Gastrocnemius medialis (tissue), 4 donors: ENCODE data around the gene ALX4. TPM values are rescaled to one million over a fixed set of nuclear protein-coding genes. Genes with fewer than 3 reads are reported as not detected.

Source experiments
- ATAC-seq, 2 donors: fragments of 150-250 bp; one replicate each; pipeline ENCODE4 v1.9.1; 2016
- DNase-seq, 2 donors: peaks; one replicate each; pipeline ENCODE4 v3.0.0-alpha.2; 2019
- H3K27ac ChIP-seq, 4 donors: fragments of 200-600 bp; sonication (generic); 1 replicate in 1 of 4; 2 replicates in 3 of 4; pipeline ENCODE4 v1.5.1; 2016 to 2018; ENCODE audit warnings: mild to moderate bottlenecking in 2 of 4, moderate library complexity in 1 of 4
- H3K27me3 ChIP-seq, 3 donors: fragments of 200-600 bp; sonication (generic) in 2 of 3; 1 replicate in 1 of 3; 2 replicates in 2 of 3; pipeline versions ENCODE4 v1.5.1 to v1.6.0; 2016 to 2019; ENCODE audit warnings: mild to moderate bottlenecking in 1 of 3, moderate library complexity in 1 of 3
- H3K36me3 ChIP-seq, 2 donors: fragments of 200-600 bp; sonication (generic) in 1 of 2; one replicate each; pipeline ENCODE4 v1.5.1; 2017 to 2018
- H3K4me1 ChIP-seq, 2 donors: fragments of 200-600 bp; sonication (generic) in 1 of 2; one replicate each; pipeline ENCODE4 v1.5.1; 2016 to 2017; ENCODE audit warnings: mild to moderate bottlenecking in 2 of 2
- H3K4me3 ChIP-seq, 4 donors: fragments of 200-600 bp; sonication (generic) in 3 of 4; 1 replicate in 1 of 4; 2 replicates in 3 of 4; pipeline ENCODE4 v1.5.1; 2016 to 2019; ENCODE audit warnings: mild to moderate bottlenecking in 2 of 4
- H3K9me3 ChIP-seq, 3 donors: fragments of 200-600 bp; sonication (generic) in 2 of 3; 1 replicate in 1 of 3; 2 replicates in 2 of 3; pipeline ENCODE4 v1.5.1; 2016 to 2019
- CTCF ChIP-seq, 5 experiments: fragments of 450-650 bp in 3 of 5; fragments of 200-600 bp in 2 of 5; sonication (generic) in 2 of 5; IDR thresholded peaks in 4 of 5; conservative IDR thresholded peaks in 1 of 5; 1 replicate in 4 of 5; 2 replicates in 1 of 5; pipeline ENCODE4 v1.5.1; 2016 to 2019; ENCODE audit warnings: antibody characterized with exemption in 5 of 5, mild to moderate bottlenecking in 3 of 5, moderate library complexity in 3 of 5
- POLR2A ChIP-seq, 2 donors: fragments of 450-650 bp; IDR thresholded peaks; one replicate each; pipeline ENCODE4 v1.6.1; 2017; ENCODE audit warnings: antibody characterized with exemption in 2 of 2, mild to moderate bottlenecking in 2 of 2, moderate library complexity in 2 of 2
- in situ Hi-C, 4 donors: fragments of 200-750 bp; cut with MboI; loops; one replicate each; pipeline versions ENCODE4 v1.15.0 to v1.8.0; 2017; ENCODE audit warnings: low sequenced_read_pairs in 4 of 4
- intact Hi-C: fragments of 100-400 bp; cut with DNase I; formaldehyde crosslinking; loops from one replicate; pipeline ENCODE4 v1.15.1; 2023; ENCODE audit warnings: low total_unique reads
- total RNA-seq, 4 donors: library from RNA; depleted of rRNA; stranded (reverse); fragments of >200 nt; gene quantifications; one replicate each; pipeline versions ENCODE4 v1.1.0 to v1.2.3, GENCODE V29; 2016

ALX4 gene
- total RNA-seq, 4 donors from 2014 or later: 0.07 to 0.12 TPM; not detected in 2

GRCh38 chr11:44304091-44305025 is 5.6 kb downstream of the ALX4 start:
- in situ Hi-C loops (no loop called here), intact Hi-C loops (no loop called here)
- no peak for TF ChIP-seq POLR2A (IDR thresholded peaks at IDR 0.05)
- TF ChIP-seq CTCF (IDR thresholded peaks at IDR 0.05 in 4 of 5, conservative IDR thresholded peaks at IDR 0.05 in 1 of 5): no peak
- no peaks in the 10 kb centered on the region for H3K9me3 ChIP-seq
- H3K4me3 ChIP-seq: peak overlapping the region; percentile 29 to 60 (median 38)
- H3K27ac ChIP-seq: no peak overlapping the region
- peaks cover 63 to 75% (median 68%) of the 10 kb centered on the region in 3 donors for H3K27me3 ChIP-seq
- no peak for DNase-seq
- H3K36me3 ChIP-seq: no peaks in the 10 kb centered on the region
- peaks cover 6 to 18% of the 10 kb centered on the region in 2 donors for H3K4me1 ChIP-seq
- no peak for ATAC-seq

GRCh38 chr11:44303401-44303938 is 6.5 kb downstream of the ALX4 start:
- H3K27me3 ChIP-seq: peaks cover 54 to 67% (median 62%) of the 10 kb centered on the region in 3 donors
- peaks cover 5 to 15% of the 10 kb centered on the region in 2 donors for H3K4me1 ChIP-seq
- intact Hi-C loops (no loop called here), in situ Hi-C loops (no loop called here)
- no peaks in the 10 kb centered on the region for H3K9me3 ChIP-seq
- H3K4me3 ChIP-seq: no peak overlapping the region
- no peak for DNase-seq
- ATAC-seq: no peak
- TF ChIP-seq CTCF (IDR thresholded peaks at IDR 0.05 in 4 of 5, conservative IDR thresholded peaks at IDR 0.05 in 1 of 5): no peak
- TF ChIP-seq POLR2A (IDR thresholded peaks at IDR 0.05): no peak
- H3K27ac ChIP-seq: no peak overlapping the region
- no peaks in the 10 kb centered on the region for H3K36me3 ChIP-seq

GRCh38 chr11:44301564-44302271 is 8.2 kb downstream of the ALX4 start:
- intact Hi-C loops: no loop called here

More at GRCh38 chr11:44301564-44302271, 8.2 kb downstream of the ALX4 start:
- no peak for DNase-seq
- no peak overlapping the region for H3K27ac ChIP-seq
- ATAC-seq: no peak
- H3K9me3 ChIP-seq: no peaks in the 10 kb centered on the region
- H3K36me3 ChIP-seq: no peaks in the 10 kb centered on the region
- H3K4me3 ChIP-seq: no peak overlapping the region
- peaks cover 5 to 15% of the 10 kb centered on the region in 2 donors for H3K4me1 ChIP-seq
- in situ Hi-C loops: no loop called here
- no peak for TF ChIP-seq POLR2A (IDR thresholded peaks at IDR 0.05)
- TF ChIP-seq CTCF (IDR thresholded peaks at IDR 0.05 in 4 of 5, conservative IDR thresholded peaks at IDR 0.05 in 1 of 5): no peak
- H3K27me3 ChIP-seq: peaks cover 42 to 49% (median 45%) of the 10 kb centered on the region in 3 donors
